Endothelial cell of umbilical vein (primary cell): Measurements from ENCODE around the gene SYNE1.

Experiments
- EZH2 ChIP-seq: IDR thresholded peaks from 2 replicates; pipeline ENCODE4 v1.6.1; 2012; ENCODE audit warnings: borderline replicate concordance, low read depth, mild to moderate bottlenecking, moderate library complexity, low read length, inconsistent platforms; ENCODE audit not compliant: severe bottlenecking
- POLR2AphosphoS5 ChIP-seq: IDR thresholded peaks from 2 replicates; pipeline ENCODE4 v1.6.1; 2012; ENCODE audit warnings: low read depth, mild to moderate bottlenecking, control low read depth, low read length, moderate library complexity; ENCODE audit not compliant: insufficient read depth

DNA sequence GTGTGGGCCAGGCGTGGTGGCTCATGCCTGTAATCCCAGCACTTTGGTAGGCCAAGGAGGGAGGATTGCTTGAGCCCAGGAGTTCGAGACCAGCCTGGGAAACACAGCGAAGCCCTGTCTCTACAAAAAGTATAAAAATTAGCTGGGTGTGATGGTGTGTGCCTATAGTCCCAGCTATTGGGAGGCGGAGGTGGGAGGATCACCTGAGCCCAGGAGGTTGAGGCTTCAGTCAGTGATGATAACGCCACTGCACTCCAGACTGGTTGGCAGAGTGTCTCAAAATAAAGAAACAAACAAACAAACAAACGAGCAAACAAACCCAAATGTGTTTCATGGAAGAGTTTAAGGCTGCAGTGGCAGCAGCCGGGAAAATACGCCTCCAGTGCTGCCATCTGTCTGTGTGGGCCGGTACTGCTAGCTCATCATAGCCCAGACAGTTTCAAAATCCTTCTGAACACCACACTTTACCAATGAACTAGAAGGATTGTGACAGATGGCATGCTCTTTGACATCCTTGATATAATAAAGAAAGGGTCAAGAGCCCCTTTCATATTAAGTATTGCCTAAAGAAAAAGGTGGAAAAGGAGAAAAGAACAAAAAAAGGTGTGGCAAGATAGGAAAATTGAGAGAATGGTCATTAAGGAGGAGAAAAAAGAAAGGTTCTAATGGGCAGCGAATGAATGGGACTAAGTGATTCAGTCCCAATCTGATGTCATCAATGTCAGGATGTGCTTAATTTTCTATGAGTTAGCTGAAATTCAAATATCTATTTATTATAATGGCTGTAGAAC lies 298.6 kb downstream of the SYNE1 start:
- TF ChIP-seq EZH2 = no peak
- TF ChIP-seq POLR2AphosphoS5 = no peak
